ENCODE results near the gene ZNF385A.
"Not testable (repeated sequence)": the region's sequence is repeated elsewhere in the genome, so short reads cannot be mapped to it uniquely, and the experiment has no call there.

Gene ZNF385A

GRCh38 chr12:54357506-54358190 lies 26.9 kb downstream of the ZNF385A start:
- DNase-seq (ENCODE audit: low read depth in 2 of 3, low spot score in 2 of 3), result no peak

- DNase-seq (ENCODE audit: low read depth in 2 of 3, low spot score in 2 of 3), result no peak
These were observed 27.6 kb downstream of the ZNF385A start for GRCh38 chr12:54356951-54357356.

DNA sequence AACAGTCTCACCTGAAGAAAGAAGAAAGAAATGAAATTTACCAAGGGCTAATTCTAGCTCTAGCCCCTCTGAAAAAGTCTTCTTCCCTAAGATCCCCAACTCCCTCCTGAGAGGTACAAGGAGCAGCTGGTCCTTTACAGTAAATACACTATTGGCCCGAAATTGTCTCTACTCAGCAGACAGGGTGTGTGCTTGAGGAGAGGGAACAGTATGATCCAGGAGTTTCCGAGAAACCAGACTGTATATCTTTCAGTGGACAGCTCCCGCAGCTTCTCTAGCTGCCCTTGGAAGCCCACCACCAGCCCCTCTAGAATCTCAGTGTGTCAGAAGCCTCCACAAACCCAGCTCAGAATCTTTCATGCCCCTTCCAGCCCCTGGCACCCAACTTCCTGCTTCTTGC lies 28.3 kb downstream of the ZNF385A start:
- DNase-seq (ENCODE audit: low read depth in 2 of 3, low spot score in 2 of 3), result no peak

- no peak for DNase-seq (ENCODE audit: low read depth in 2 of 3, low spot score in 2 of 3)
These were observed 29.3 kb downstream of the ZNF385A start for GRCh38 chr12:54355104-54355815.

DNA sequence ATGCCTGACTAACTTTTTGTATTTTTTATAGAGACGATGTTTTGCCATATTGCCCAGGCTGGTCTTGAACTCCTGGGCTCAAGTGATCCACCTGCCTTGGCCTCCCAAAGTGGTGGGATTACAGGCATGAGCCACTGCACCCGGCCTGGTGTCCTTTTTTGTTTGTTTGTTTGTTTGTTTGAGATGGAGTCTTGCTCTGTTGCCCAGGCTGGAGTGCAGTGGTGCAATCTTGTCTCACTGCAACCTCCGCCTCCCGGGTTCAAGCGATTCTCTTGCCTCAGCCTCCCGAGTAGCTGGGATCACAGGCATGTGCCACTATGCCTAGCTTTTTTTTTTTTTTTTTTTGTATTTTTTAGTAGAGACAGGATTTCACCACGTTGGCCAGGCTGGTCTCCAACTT lies 30.3 kb downstream of the ZNF385A start:
- DNase-seq (ENCODE audit: low read depth in 2 of 3, low spot score in 2 of 3), result not testable (repeated sequence)

- no peak for DNase-seq (ENCODE audit: low read depth in 2 of 3, low spot score in 2 of 3)
These were observed 31.4 kb downstream of the ZNF385A start for GRCh38 chr12:54352891-54353874.

GRCh38 chr12:54352022-54352531 lies 32.5 kb downstream of the ZNF385A start:
- no peak for DNase-seq (ENCODE audit: low read depth in 2 of 3, low spot score in 2 of 3)

- DNase-seq (ENCODE audit: low read depth in 2 of 3, low spot score in 2 of 3), result no peak
These were observed 33.2 kb downstream of the ZNF385A start for GRCh38 chr12:54351341-54351740.

DNA sequence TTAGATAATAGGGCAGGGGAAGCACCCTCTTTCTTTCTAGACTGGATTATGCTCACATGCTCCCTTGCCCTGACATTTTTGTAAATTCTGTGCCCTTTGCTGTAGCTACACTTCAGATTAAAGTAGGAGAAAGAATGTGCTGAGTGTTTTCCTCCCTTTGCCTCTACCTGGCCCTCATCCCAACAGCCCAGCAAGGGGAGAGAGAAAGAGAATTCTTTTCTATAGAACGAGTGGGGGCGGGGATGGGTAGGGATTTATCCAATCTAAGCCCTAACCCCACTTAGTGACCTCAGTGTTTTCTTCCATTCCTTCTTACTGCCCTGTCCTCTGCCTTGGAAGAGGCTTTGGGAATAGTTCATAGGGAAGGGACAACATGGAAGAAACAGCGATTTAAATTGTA lies 33.8 kb downstream of the ZNF385A start:
- DNase-seq (ENCODE audit: low read depth in 2 of 3, low spot score in 2 of 3), result no peak

GRCh38 chr12:54349679-54350078 lies 34.9 kb downstream of the ZNF385A start:
- DNase-seq (ENCODE audit: low read depth in 2 of 3, low spot score in 2 of 3), result no peak

DNA sequence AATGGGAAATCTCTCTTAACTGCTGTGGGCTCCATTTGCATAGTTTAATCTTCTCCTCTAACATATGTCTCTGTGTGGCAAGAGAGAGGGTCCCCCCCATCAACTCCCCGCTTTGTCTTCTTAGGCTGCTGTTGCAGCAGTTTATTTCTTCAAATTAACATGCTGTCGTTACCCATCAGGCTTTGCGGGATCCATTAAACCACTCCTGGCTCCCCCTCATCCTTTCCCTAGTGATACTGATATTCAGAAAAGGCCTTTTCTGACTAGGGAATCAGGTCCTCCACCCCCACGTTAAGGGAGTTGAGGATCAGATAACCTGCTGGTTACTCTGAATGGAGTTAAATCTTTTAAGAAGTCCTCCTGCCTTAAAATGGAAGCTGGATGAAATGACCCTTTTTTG lies 35.5 kb downstream of the ZNF385A start:
- DNase-seq (ENCODE audit: low read depth in 2 of 3, low spot score in 2 of 3), result no peak

GRCh38 chr12:54341378-54342300 lies 42.9 kb downstream of the ZNF385A start:
- DNase-seq (ENCODE audit: low read depth in 2 of 3, low spot score in 2 of 3), result no peak

- no peak for DNase-seq (ENCODE audit: low read depth in 2 of 3, low spot score in 2 of 3)
These were observed 43.7 kb downstream of the ZNF385A start for GRCh38 chr12:54340846-54341245.

- no peak for DNase-seq (ENCODE audit: low read depth in 2 of 3, low spot score in 2 of 3)
These were observed 45.7 kb downstream of the ZNF385A start for GRCh38 chr12:54338698-54339296.

GRCh38 chr12:54337854-54338650 lies 46.5 kb downstream of the ZNF385A start:
- DNase-seq (ENCODE audit: low read depth in 2 of 3, low spot score in 2 of 3), result no peak

GRCh38 chr12:54337280-54337842 lies 47.2 kb downstream of the ZNF385A start:
- DNase-seq (ENCODE audit: low read depth in 2 of 3, low spot score in 2 of 3), result no peak

GRCh38 chr12:54333420-54334034 lies 51.0 kb downstream of the ZNF385A start:
- DNase-seq (ENCODE audit: low read depth in 2 of 3, low spot score in 2 of 3), result no peak

DNA sequence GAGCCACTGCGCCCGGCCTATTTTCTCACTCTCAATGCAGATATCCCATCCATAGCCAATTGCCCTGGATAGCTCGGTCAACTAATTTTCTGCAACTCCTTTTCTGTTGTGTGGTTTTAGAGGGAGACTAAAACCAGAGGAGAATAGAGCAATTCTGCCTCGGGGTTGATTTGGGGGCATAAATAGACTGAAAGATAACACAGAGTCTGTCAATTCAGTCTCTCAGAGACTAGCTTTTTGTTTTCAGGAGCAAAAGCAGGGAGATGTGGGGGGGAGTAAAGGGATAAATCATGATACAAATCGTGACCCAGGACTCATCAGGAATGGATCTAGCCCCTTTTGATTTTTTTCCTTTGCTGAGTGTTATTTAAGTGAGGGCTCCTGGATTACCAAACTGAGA lies 53.1 kb downstream of the ZNF385A start:
- DNase-seq (ENCODE audit: low read depth in 2 of 3, low spot score in 2 of 3), result no peak
